Tibial nerve (tissue), 4 donors: ENCODE results near the gene CALHM6. TPM values are rescaled to one million over a fixed set of nuclear protein-coding genes. Genes with fewer than 3 reads are reported as not detected.

Source experiments
- DNase-seq, 2 donors: peaks; one replicate each; pipeline ENCODE4 v3.0.0-alpha.2; 2019; ENCODE audit warnings: low spot score in 2 of 2
- H3K27ac ChIP-seq, 4 donors: fragments of 200-600 bp; sonication (generic) in 3 of 4; one replicate each; pipeline ENCODE4 v1.5.1; 2017 to 2019; ENCODE audit warnings: mild to moderate bottlenecking in 1 of 4
- H3K27me3 ChIP-seq, 2 donors: fragments of 200-600 bp; sonication (generic) in 1 of 2; one replicate each; pipeline versions ENCODE4 v1.5.1 to v1.6.0; 2017 to 2019
- H3K36me3 ChIP-seq, 3 donors: fragments of 200-600 bp; sonication (generic); one replicate each; pipeline ENCODE4 v1.5.1; 2018 to 2019
- H3K4me1 ChIP-seq, 4 donors: fragments of 200-600 bp; sonication (generic) in 3 of 4; one replicate each; pipeline ENCODE4 v1.5.1; 2017 to 2019
- H3K4me3 ChIP-seq, 4 donors: fragments of 200-600 bp; sonication (generic) in 3 of 4; one replicate each; pipeline ENCODE4 v1.5.1; 2017 to 2019; ENCODE audit warnings: mild to moderate bottlenecking in 1 of 4, moderate library complexity in 1 of 4
- H3K9me3 ChIP-seq, 4 donors: fragments of 200-600 bp; sonication (generic) in 3 of 4; one replicate each; pipeline ENCODE4 v1.5.1; 2017 to 2019
- CTCF ChIP-seq, 5 experiments: fragments of 200-600 bp in 3 of 5; fragments of 450-650 bp in 2 of 5; sonication (generic) in 3 of 5; IDR thresholded peaks; one replicate each; pipeline ENCODE4 v1.5.1; 2016 to 2019; ENCODE audit warnings: antibody characterized with exemption in 5 of 5, mild to moderate bottlenecking in 3 of 5, moderate library complexity in 2 of 5
- EP300 ChIP-seq, 2 donors: sonication (generic); formaldehyde crosslinking; IDR thresholded peaks; one replicate each; pipeline ENCODE4 v1.6.1; 2017; ENCODE audit warnings: antibody characterized with exemption in 2 of 2, mild to moderate bottlenecking in 1 of 2
- POLR2A ChIP-seq, 2 donors: fragments of 450-650 bp; IDR thresholded peaks; one replicate each; pipeline ENCODE4 v1.6.1; 2017; ENCODE audit warnings: antibody characterized with exemption in 2 of 2, mild to moderate bottlenecking in 2 of 2, moderate library complexity in 2 of 2
- WGBS, 2 donors: methylation state at CpG; one replicate each; pipeline ENCODE4 v1.1.5; 2018; 5-methylcytosine and 5-hydroxymethylcytosine counted together
- total RNA-seq, 4 donors: library from RNA; depleted of rRNA; stranded (reverse); fragments of >200 nt; gene quantifications; one replicate each; pipeline ENCODE4 v1.1.0, GENCODE V29; 2016

CALHM6 gene
- total RNA-seq, 4 donors from 2014 or later, result 0.60 to 11.4 (median 5.4) TPM

GRCh38 chr6:116472706-116473105, 11.5 kb downstream of the CALHM6 start:
- H3K27ac ChIP-seq, result no peak overlapping the region
- no peak for TF ChIP-seq CTCF (IDR thresholded peaks at IDR 0.05)
- no peak for TF ChIP-seq POLR2A (IDR thresholded peaks at IDR 0.05)
- no peak for TF ChIP-seq EP300 (IDR thresholded peaks at IDR 0.05)
- WGBS, 2 donors, result 71 to 77% methylated on average over 3 of the region's 3 CpGs
- no peak overlapping the region for H3K4me3 ChIP-seq
- H3K36me3 ChIP-seq, result no peaks in the 10 kb centered on the region
- DNase-seq, result no peak
- no peaks in the 10 kb centered on the region for H3K27me3 ChIP-seq
- no peaks in the 10 kb centered on the region for H3K9me3 ChIP-seq
- H3K4me1 ChIP-seq, result no peaks in the 10 kb centered on the region

DNA sequence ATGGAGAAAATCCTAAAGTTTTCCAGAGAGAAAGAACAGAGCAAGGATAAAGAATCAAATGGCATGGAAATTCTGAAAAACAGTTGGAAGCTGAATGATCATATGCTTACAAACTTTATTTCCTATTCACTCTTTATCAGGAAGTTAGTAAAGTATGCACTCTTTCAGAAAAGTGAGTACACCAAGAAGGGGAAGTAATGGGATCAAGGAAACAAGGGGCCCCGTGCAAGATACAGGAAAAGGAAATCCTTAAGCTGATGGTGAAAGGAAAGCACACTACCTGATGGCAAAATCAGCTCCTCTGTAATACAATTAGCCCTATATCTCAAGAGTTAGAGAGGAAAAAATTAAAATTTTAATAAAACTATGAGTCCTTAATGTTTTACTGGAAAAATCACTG, 14.0 kb downstream of the CALHM6 start:
- WGBS, 2 donors, result 45 to 50% methylated on average over 1 of the region's 1 CpG
- DNase-seq, result no peak
- Histone ChIP-seq H3K27ac (no peak overlapping the region), H3K4me3 (no peak overlapping the region), H3K9me3 (no peaks in the 10 kb centered on the region), H3K4me1 (no peaks in the 10 kb centered on the region), H3K36me3 (no peaks in the 10 kb centered on the region), H3K27me3 (no peaks in the 10 kb centered on the region)
- TF ChIP-seq EP300 (IDR thresholded peaks at IDR 0.05) (no peak), POLR2A (IDR thresholded peaks at IDR 0.05) (no peak), CTCF (IDR thresholded peaks at IDR 0.05) (no peak)

DNA sequence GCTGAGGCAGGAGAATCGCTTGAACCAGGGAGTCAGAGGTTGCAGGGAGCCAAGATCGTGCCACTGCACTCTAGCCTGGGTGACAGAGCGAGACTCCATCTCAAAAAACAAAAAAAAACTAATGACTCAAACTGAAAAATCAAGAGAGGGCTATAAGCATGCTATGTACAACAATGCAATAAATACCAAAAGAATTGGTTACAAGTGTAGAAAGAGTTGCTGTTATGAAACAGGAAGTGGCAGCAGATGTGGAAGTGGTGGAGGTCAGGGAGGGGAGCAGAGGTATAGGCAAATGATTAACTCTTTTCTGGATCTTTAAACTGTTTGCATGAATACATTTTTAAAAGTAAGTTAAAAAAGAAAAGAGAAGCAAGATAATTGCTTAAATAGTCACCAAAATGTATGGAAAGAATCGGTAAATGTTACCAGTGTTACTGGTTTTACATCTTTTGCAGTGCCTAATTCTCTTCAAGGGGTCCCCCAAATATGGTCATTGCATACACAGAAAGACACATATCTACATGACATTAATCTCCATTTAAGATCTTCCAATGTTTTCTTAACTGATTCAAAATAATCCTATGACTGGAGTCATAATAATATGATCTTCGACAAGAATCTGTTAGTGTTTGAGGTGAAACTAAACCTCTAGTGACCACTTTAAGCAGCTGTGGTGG, 15.0 kb downstream of the CALHM6 start:
- H3K4me1 ChIP-seq, result no peaks in the 10 kb centered on the region
- no peak overlapping the region for H3K27ac ChIP-seq
- no peaks in the 10 kb centered on the region for H3K27me3 ChIP-seq
- WGBS, 2 donors, result 63 to 76% methylated on average over 5 of the region's 5 CpGs
- TF ChIP-seq EP300 (IDR thresholded peaks at IDR 0.05) (peak in 1 of 2 donors; percentile 19), CTCF (IDR thresholded peaks at IDR 0.05) (no peak)
- H3K4me3 ChIP-seq, result no peak overlapping the region
- no peaks in the 10 kb centered on the region for H3K36me3 ChIP-seq
- no peaks in the 10 kb centered on the region for H3K9me3 ChIP-seq
- no peak for DNase-seq

DNA sequence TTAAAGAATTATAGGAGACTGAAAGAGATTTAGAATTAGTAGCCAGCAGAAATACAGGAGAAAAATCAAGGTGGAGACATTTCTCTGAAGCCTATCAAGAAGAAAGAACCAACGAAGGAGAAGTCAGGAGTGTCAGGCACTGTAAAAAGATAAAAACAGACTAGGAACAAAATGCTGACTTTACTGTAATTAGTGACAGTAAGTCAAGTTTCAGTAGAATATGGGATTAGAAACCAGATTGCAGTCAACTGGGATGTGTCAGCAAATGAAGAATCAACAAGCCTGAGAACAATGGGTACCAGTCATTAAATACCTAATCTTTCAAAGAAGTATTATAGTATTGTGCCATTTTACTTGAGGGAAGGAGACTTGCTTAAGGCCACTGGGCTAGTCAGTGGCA, 21.6 kb downstream of the CALHM6 start:
- Histone ChIP-seq H3K4me1 (no peaks in the 10 kb centered on the region), H3K9me3 (no peaks in the 10 kb centered on the region), H3K27me3 (no peaks in the 10 kb centered on the region), H3K4me3 (no peak overlapping the region), H3K36me3 (no peaks in the 10 kb centered on the region), H3K27ac (no peak overlapping the region)
- DNase-seq, result no peak
- WGBS, 2 donors, result 75 to 76% methylated on average over 1 of the region's 1 CpG
- TF ChIP-seq CTCF (IDR thresholded peaks at IDR 0.05) (no peak), POLR2A (IDR thresholded peaks at IDR 0.05) (no peak), EP300 (IDR thresholded peaks at IDR 0.05) (no peak)

GRCh38 chr6:116483616-116484015, 22.4 kb downstream of the CALHM6 start:
- 90% methylated on average over 2 of the region's 2 CpGs for WGBS, 2 donors
- H3K27me3 ChIP-seq, result no peaks in the 10 kb centered on the region
- no peaks in the 10 kb centered on the region for H3K36me3 ChIP-seq
- no peaks in the 10 kb centered on the region for H3K4me1 ChIP-seq
- TF ChIP-seq CTCF (IDR thresholded peaks at IDR 0.05) (no peak), POLR2A (IDR thresholded peaks at IDR 0.05) (no peak), EP300 (IDR thresholded peaks at IDR 0.05) (no peak)
- DNase-seq, result no peak
- no peaks in the 10 kb centered on the region for H3K9me3 ChIP-seq
- no peak overlapping the region for H3K4me3 ChIP-seq
- H3K27ac ChIP-seq, result no peak overlapping the region
